ENCODE data around the gene C2CD4C. TPM values are rescaled to one million over a fixed set of nuclear protein-coding genes. Genes with fewer than 3 reads are reported as not detected.

The C2CD4C gene
- total and polyA plus RNA-seq, 2 experiments from 2014 or later: 2.1 to 12.5 TPM

GRCh38 chr19:437041-437440, 28.1 kb upstream of the C2CD4C start:
- no peak overlapping the region for H3K4me3 ChIP-seq
- no peaks in the 10 kb centered on the region; the same call in 1 of the 2 replicates for H3K4me1 ChIP-seq (ENCODE audit: insufficient read depth)
- H3F3A ChIP-seq (replicated peaks; ENCODE audit: low read depth): 0 out of 2 replicates have a peak, but pooled peaks cover 2% of the 10 kb centered on the region
- Mint-ChIP-seq H3K27ac (no peak overlapping the region), H3K27me3 (ENCODE audit: insufficient read depth, low read depth, poor library complexity) (peaks cover 13% of the 10 kb centered on the region), H3K9me3 (peaks cover 8% of the 10 kb centered on the region), H3K4me1 (peaks cover 9% of the 10 kb centered on the region), H3K4me3 (no peak overlapping the region; the same call in 2 of the 3 replicates), H3K36me3 (ENCODE audit: low read depth) (no peaks in the 10 kb centered on the region)
- DNase-seq (ENCODE audit: low spot score) (no peak), ATAC-seq (no peak)
- H3K9me2 ChIP-seq (ENCODE audit: insufficient read depth): no peaks in the 10 kb centered on the region
- no peaks in the 10 kb centered on the region for H4K20me1 ChIP-seq (replicated peaks; ENCODE audit: insufficient read depth)
- no peaks in the 10 kb centered on the region for H3K27me3 ChIP-seq (ENCODE audit: insufficient read depth)
- H2AFZ ChIP-seq: no peak overlapping the region
- no peaks in the 10 kb centered on the region for H3K79me2 ChIP-seq (replicated peaks; ENCODE audit: insufficient read depth)
- H3K36me3 ChIP-seq (ENCODE audit: insufficient read depth): no peaks in the 10 kb centered on the region
- H3K4me2 ChIP-seq: no peak overlapping the region
- H3K27ac ChIP-seq (ENCODE audit: low read depth): no peak overlapping the region
- no peak for TF ChIP-seq ETS1 (IDR thresholded peaks at IDR 0.05)
- no peak for TF ChIP-seq STAT1 (IDR thresholded peaks at IDR 0.05; ENCODE audit: unreplicated experiment)
- no peak for TF ChIP-seq POLR2AphosphoS5 (IDR thresholded peaks at IDR 0.05; ENCODE audit: low read depth)
- TF ChIP-seq EZH2 (IDR thresholded peaks at IDR 0.05; ENCODE audit: low read depth, unreplicated experiment): no peak
- no peak for TF ChIP-seq ZNF114 (CRISPR knock-in tag; IDR thresholded peaks at IDR 0.05)
- TF ChIP-seq, protein P1, sequence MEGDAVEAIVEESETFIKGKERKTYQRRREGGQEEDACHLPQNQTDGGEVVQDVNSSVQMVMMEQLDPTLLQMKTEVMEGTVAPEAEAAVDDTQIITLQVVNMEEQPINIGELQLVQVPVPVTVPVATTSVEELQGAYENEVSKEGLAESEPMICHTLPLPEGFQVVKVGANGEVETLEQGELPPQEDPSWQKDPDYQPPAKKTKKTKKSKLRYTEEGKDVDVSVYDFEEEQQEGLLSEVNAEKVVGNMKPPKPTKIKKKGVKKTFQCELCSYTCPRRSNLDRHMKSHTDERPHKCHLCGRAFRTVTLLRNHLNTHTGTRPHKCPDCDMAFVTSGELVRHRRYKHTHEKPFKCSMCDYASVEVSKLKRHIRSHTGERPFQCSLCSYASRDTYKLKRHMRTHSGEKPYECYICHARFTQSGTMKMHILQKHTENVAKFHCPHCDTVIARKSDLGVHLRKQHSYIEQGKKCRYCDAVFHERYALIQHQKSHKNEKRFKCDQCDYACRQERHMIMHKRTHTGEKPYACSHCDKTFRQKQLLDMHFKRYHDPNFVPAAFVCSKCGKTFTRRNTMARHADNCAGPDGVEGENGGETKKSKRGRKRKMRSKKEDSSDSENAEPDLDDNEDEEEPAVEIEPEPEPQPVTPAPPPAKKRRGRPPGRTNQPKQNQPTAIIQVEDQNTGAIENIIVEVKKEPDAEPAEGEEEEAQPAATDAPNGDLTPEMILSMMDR (conservative IDR thresholded peaks at IDR 0.05; ENCODE audit: low read depth in 2 of 2): no peak
- TF ChIP-seq, protein P2, sequence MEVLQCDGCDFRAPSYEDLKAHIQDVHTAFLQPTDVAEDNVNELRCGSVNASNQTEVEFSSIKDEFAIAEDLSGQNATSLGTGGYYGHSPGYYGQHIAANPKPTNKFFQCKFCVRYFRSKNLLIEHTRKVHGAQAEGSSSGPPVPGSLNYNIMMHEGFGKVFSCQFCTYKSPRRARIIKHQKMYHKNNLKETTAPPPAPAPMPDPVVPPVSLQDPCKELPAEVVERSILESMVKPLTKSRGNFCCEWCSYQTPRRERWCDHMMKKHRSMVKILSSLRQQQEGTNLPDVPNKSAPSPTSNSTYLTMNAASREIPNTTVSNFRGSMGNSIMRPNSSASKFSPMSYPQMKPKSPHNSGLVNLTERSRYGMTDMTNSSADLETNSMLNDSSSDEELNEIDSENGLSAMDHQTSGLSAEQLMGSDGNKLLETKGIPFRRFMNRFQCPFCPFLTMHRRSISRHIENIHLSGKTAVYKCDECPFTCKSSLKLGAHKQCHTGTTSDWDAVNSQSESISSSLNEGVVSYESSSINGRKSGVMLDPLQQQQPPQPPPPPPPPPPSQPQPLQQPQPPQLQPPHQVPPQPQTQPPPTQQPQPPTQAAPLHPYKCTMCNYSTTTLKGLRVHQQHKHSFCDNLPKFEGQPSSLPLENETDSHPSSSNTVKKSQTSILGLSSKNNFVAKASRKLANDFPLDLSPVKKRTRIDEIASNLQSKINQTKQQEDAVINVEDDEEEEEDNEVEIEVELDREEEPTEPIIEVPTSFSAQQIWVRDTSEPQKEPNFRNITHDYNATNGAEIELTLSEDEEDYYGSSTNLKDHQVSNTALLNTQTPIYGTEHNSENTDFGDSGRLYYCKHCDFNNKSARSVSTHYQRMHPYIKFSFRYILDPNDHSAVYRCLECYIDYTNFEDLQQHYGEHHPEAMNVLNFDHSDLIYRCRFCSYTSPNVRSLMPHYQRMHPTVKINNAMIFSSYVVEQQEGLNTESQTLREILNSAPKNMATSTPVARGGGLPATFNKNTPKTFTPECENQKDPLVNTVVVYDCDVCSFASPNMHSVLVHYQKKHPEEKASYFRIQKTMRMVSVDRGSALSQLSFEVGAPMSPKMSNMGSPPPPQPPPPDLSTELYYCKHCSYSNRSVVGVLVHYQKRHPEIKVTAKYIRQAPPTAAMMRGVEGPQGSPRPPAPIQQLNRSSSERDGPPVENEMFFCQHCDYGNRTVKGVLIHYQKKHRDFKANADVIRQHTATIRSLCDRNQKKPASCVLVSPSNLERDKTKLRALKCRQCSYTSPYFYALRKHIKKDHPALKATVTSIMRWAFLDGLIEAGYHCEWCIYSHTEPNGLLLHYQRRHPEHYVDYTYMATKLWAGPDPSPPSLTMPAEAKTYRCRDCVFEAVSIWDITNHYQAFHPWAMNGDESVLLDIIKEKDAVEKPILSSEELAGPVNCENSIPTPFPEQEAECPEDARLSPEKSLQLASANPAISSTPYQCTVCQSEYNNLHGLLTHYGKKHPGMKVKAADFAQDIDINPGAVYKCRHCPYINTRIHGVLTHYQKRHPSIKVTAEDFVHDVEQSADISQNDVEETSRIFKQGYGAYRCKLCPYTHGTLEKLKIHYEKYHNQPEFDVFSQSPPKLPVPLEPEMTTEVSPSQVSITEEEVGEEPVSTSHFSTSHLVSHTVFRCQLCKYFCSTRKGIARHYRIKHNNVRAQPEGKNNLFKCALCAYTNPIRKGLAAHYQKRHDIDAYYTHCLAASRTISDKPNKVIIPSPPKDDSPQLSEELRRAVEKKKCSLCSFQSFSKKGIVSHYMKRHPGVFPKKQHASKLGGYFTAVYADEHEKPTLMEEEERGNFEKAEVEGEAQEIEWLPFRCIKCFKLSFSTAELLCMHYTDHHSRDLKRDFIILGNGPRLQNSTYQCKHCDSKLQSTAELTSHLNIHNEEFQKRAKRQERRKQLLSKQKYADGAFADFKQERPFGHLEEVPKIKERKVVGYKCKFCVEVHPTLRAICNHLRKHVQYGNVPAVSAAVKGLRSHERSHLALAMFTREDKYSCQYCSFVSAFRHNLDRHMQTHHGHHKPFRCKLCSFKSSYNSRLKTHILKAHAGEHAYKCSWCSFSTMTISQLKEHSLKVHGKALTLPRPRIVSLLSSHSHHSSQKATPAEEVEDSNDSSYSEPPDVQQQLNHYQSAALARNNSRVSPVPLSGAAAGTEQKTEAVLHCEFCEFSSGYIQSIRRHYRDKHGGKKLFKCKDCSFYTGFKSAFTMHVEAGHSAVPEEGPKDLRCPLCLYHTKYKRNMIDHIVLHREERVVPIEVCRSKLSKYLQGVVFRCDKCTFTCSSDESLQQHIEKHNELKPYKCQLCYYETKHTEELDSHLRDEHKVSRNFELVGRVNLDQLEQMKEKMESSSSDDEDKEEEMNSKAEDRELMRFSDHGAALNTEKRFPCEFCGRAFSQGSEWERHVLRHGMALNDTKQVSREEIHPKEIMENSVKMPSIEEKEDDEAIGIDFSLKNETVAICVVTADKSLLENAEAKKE (CRISPR knock-in tag; IDR thresholded peaks at IDR 0.05): no peak
